ENCODE results near the gene FREY1. TPM values are rescaled to one million over a fixed set of nuclear protein-coding genes. Genes with fewer than 3 reads are reported as not detected.

Gene FREY1
- total RNA-seq, 4 donors from 2014 or later, result 4.9 TPM; not detected in 3

- no peaks in the 10 kb centered on the region for H3K36me3 ChIP-seq
- no peaks in the 10 kb centered on the region for H3K9me3 ChIP-seq
- peak; percentile 47 to 84 (median 76) for DNase-seq
- TF ChIP-seq POLR2A (IDR thresholded peaks at IDR 0.05) (no peak), CTCF (IDR thresholded peaks at IDR 0.05) (no peak)
- H3K27me3 ChIP-seq, result no peaks in the 10 kb centered on the region
- H3K4me1 ChIP-seq, result peaks cover 0 to 19% (median 10%) of the 10 kb centered on the region in 4 donors
- H3K27ac ChIP-seq, result peak overlapping the region in 3 of 4 donors; percentile 31 to 52 (median 41)
- H3K4me3 ChIP-seq, result peak overlapping the region; percentile 38 to 64 (median 58)
Measured at GRCh38 chr11:45899448-45900174, 7.5 kb downstream of the FREY1 start.

DNA sequence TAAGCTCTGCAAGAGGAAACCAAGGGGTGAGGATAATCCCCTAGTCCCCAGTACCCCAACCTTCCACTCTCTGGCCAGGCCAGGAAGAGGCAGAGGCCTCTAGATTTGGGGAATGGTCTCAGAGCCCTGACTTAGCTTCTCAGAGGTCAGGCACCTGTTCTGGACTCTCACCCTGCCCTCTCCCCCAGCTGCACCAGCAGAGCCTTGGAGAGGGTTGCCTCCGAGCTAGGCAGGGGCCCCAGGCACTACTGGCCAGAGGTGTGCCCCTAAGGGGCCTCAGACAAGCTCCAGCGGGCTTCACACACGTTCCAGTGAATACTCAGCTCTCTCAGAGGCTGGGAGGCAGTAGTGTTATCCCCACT is 8.0 kb downstream of the FREY1 start:
- no peaks in the 10 kb centered on the region for H3K27me3 ChIP-seq

GRCh38 chr11:45897556-45897955 is 9.5 kb downstream of the FREY1 start:
- Histone ChIP-seq H3K27ac (no peak overlapping the region), H3K4me1 (peaks cover 0 to 19% (median 10%) of the 10 kb centered on the region in 4 donors), H3K27me3 (no peaks in the 10 kb centered on the region), H3K36me3 (no peaks in the 10 kb centered on the region), H3K4me3 (no peak overlapping the region), H3K9me3 (no peaks in the 10 kb centered on the region)
- DNase-seq, result no peak
- TF ChIP-seq POLR2A (IDR thresholded peaks at IDR 0.05) (no peak), CTCF (IDR thresholded peaks at IDR 0.05) (no peak)

More for the DNA sequence above, 8.0 kb downstream of the FREY1 start:
- Histone ChIP-seq H3K36me3 (no peaks in the 10 kb centered on the region), H3K4me1 (peaks cover 0 to 19% (median 10%) of the 10 kb centered on the region in 4 donors), H3K4me3 (peak overlapping the region in 2 of 4 donors; percentile 55 to 60), H3K9me3 (no peaks in the 10 kb centered on the region), H3K27ac (no peak overlapping the region)
- TF ChIP-seq CTCF (IDR thresholded peaks at IDR 0.05) (no peak), POLR2A (IDR thresholded peaks at IDR 0.05) (no peak)
- no peak for DNase-seq

- H3K36me3 ChIP-seq, result no peaks in the 10 kb centered on the region
- no peak for DNase-seq
- no peaks in the 10 kb centered on the region for H3K27me3 ChIP-seq
- no peak overlapping the region for H3K27ac ChIP-seq
- TF ChIP-seq CTCF (IDR thresholded peaks at IDR 0.05) (no peak), POLR2A (IDR thresholded peaks at IDR 0.05) (no peak)
- no peaks in the 10 kb centered on the region for H3K9me3 ChIP-seq
- H3K4me1 ChIP-seq, result peaks cover 0 to 19% (median 10%) of the 10 kb centered on the region in 4 donors
- H3K4me3 ChIP-seq, result no peak overlapping the region
Measured at GRCh38 chr11:45896422-45896984, 10.6 kb downstream of the FREY1 start.

DNA sequence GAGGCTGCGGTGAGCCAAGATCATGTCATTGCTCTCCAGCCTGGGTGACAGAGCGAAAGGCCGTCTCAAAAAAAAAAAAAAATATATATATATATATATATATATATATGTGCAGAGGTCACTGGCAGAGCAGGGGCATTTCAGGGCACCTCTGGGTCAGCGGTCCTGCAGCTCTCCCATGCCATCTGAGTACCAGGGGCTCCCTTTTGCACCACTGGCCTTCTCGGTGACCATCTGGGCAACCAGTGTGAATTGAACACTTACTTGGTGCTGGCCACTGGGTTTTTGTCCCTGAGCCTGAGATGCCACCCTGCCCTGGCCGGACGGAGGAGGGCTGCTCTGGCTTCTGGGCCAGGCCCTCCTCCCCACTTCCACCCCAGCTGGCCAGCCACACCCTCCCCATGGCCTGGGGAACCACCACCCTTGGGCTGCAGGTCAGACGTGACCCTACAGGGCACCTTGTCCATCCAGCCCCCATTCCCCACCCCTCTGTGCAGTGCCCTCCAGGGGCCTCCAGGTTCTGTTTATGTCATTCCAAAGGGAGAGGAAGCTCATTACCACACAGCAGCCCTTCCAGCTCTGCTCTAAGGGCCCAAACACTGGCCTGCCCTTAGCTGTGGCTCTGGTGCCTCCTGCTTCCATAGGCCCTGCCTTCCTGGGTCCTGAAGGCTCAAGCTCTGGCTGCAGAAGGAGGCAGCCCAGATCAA is 11.4 kb downstream of the FREY1 start:
- DNase-seq, result no peak
- Histone ChIP-seq H3K4me1 (peaks cover 0 to 14% (median 10%) of the 10 kb centered on the region in 4 donors), H3K9me3 (no peaks in the 10 kb centered on the region), H3K27ac (no peak overlapping the region), H3K36me3 (no peaks in the 10 kb centered on the region), H3K27me3 (no peaks in the 10 kb centered on the region), H3K4me3 (no peak overlapping the region)
- TF ChIP-seq CTCF (IDR thresholded peaks at IDR 0.05), result no peak
- no peak for TF ChIP-seq POLR2A (IDR thresholded peaks at IDR 0.05)

Data from Peyer's patch (tissue), 4 donors.